Measurements from ENCODE around the gene KIRREL1.

DNA sequence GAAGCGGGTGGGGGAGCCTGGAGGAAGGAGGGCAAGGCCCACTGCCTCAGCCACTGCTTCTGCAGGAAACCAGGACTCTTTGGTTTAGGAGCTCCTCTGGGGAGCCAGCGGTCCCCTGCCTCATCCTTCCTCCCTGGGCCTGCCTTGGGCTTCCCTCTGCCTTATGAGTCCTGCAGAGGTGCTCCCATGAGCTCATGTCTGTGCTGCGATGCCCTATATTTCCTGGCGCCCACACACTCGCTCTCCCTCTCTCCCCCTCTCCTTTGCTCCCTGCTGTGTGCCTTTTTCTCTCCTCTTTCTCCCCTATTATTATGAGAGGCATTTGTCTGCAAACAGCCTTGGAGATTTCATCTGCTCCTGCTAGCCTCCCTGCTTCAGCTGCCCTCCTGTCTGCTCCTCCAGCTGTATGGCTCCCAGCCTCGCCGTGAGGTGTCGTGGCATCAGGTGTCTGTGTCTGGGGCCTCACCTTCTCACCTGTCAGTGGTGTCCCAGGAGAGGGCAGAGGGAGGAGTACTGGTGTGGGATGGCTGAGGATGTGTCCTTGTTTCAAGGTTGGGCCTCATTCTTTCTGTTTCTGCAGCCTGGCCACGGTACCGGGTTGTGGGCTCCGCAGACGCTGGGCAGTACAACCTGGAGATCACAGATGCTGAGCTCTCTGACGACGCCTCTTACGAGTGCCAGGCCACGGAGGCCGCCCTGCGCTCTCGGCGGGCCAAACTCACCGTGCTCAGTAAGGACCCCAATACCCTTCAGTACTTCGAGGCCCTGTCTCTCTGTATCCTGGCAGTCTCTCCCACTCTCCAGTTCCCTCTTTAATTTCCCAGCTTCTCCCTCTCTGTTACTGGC lies 84.2 kb downstream of the KIRREL1 start:
- TF ChIP-seq CTCF (conservative IDR thresholded peaks at IDR 0.05) (no peak), EZH2 (IDR thresholded peaks at IDR 0.05; ENCODE audit: low read depth) (no peak)

Data from PC-9 (cell line).